Measurements from ENCODE around the gene TBC1D14. TPM values are rescaled to one million over a fixed set of nuclear protein-coding genes. Genes with fewer than 3 reads are reported as not detected.

TBC1D14 gene
- total RNA-seq, 2 donors from 2014 or later, result 43.2 to 46.6 TPM

DNA sequence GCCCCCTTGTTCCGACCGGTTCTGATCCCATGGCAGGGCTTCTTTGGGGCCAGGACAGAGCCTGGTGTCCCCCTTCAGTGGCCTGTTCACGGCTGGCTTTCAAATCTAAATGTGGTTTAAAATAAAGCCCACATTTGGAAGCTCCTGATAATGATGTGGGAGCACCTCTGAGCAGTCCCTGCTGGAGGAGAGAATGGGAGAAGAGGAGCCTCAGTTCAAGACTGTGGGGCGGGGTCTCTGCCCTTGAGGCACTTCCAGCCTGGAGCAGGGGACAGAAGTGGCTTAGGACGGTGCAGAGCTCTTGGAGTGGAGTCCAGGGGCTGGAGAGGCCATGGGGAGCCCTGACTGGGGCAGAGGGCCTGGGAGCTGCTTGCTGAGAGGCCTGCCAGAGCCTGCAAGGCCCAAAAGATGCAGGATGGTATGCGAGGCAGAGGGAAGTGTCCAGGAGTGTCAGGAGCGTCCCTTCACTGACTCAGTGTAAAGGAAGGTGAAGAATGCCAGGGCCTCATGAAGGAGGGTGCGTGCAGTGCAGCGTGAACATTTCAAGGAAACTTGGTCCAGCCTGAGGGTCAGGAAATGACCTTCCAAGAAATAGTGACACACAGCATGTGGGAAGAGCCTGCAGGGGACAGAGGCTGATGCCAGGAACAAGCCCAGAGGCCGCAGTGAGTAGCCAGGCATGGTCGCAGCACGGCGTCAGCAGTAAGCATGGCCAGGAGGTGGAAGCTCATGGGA lies 112.5 kb downstream of the TBC1D14 start:
- H3K27me3 ChIP-seq, result no peaks in the 10 kb centered on the region
- no peak overlapping the region for H3K27ac ChIP-seq
- H3K4me1 ChIP-seq, result no peaks in the 10 kb centered on the region
- no peak overlapping the region for H3K4me3 ChIP-seq
- no peak overlapping the region for H3K9ac ChIP-seq (ENCODE audit: low read depth in 2 of 2, low read length in 2 of 2)
- intact Hi-C loops (cut with DNase I), result no loop called here
- no peaks in the 10 kb centered on the region for H3K36me3 ChIP-seq
- no peaks in the 10 kb centered on the region for H3K9me3 ChIP-seq
- no peak for DNase-seq
- TF ChIP-seq, protein P1, sequence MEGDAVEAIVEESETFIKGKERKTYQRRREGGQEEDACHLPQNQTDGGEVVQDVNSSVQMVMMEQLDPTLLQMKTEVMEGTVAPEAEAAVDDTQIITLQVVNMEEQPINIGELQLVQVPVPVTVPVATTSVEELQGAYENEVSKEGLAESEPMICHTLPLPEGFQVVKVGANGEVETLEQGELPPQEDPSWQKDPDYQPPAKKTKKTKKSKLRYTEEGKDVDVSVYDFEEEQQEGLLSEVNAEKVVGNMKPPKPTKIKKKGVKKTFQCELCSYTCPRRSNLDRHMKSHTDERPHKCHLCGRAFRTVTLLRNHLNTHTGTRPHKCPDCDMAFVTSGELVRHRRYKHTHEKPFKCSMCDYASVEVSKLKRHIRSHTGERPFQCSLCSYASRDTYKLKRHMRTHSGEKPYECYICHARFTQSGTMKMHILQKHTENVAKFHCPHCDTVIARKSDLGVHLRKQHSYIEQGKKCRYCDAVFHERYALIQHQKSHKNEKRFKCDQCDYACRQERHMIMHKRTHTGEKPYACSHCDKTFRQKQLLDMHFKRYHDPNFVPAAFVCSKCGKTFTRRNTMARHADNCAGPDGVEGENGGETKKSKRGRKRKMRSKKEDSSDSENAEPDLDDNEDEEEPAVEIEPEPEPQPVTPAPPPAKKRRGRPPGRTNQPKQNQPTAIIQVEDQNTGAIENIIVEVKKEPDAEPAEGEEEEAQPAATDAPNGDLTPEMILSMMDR (IDR thresholded peaks at IDR 0.05), result no peak

DNA sequence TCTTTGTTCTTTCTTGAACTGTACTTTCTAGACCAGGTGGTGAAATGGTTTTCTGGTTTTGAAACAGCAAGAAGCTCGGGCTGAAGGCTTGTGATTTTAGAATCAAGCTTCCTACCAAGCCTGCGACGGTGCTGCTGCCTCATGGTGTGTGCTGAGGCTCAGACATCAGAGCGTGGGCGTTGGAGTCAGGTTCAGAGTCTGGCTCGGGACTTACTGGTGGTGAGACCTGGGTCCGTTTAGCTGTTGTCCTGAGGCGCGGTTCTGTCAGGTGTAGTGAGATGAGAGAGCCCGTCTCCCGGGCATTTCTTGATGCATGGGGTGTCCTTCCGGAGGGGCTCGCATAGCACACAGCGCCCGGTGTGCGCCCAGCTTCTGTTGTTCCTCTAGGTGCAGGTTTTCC lies 113.9 kb downstream of the TBC1D14 start:
- TF ChIP-seq, protein P1 (IDR thresholded peaks at IDR 0.05), result no peak
- Histone ChIP-seq H3K9me3 (no peaks in the 10 kb centered on the region), H3K4me3 (no peak overlapping the region), H3K27me3 (no peaks in the 10 kb centered on the region), H3K36me3 (no peaks in the 10 kb centered on the region), H3K9ac (ENCODE audit: low read depth in 2 of 2, low read length in 2 of 2) (no peak overlapping the region), H3K4me1 (no peaks in the 10 kb centered on the region), H3K27ac (no peak overlapping the region)
- no peak for DNase-seq
- intact Hi-C loops (cut with DNase I), result no loop called here

DNA sequence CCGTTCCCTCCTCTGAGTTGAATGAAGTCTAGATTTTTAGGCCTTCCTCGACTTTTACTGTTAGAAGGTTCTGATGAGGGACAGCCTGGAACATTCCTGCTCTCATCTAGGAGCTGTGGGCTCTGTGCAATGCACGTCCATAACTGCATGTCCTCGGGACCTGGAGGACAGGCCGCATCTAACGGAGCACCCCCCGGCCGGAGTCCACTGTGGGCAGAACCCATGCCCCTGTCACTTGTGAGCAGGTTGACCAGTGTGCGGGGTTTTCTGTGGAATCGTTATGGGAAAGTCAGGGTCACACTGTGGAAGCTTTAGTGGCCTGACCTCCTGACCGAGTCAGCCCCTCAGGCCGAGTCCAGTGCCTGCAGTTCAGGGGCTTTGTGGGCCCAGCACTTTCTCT lies 114.3 kb downstream of the TBC1D14 start:
- no peak overlapping the region for H3K27ac ChIP-seq
- intact Hi-C loops (cut with DNase I), result no loop called here
- H3K9ac ChIP-seq (ENCODE audit: low read depth in 2 of 2, low read length in 2 of 2), result no peak overlapping the region
- no peaks in the 10 kb centered on the region for H3K36me3 ChIP-seq
- H3K4me1 ChIP-seq, result no peaks in the 10 kb centered on the region
- TF ChIP-seq, protein P1 (IDR thresholded peaks at IDR 0.05), result no peak
- no peak for DNase-seq
- no peak overlapping the region for H3K4me3 ChIP-seq
- H3K27me3 ChIP-seq, result no peaks in the 10 kb centered on the region
- no peaks in the 10 kb centered on the region for H3K9me3 ChIP-seq

DNA sequence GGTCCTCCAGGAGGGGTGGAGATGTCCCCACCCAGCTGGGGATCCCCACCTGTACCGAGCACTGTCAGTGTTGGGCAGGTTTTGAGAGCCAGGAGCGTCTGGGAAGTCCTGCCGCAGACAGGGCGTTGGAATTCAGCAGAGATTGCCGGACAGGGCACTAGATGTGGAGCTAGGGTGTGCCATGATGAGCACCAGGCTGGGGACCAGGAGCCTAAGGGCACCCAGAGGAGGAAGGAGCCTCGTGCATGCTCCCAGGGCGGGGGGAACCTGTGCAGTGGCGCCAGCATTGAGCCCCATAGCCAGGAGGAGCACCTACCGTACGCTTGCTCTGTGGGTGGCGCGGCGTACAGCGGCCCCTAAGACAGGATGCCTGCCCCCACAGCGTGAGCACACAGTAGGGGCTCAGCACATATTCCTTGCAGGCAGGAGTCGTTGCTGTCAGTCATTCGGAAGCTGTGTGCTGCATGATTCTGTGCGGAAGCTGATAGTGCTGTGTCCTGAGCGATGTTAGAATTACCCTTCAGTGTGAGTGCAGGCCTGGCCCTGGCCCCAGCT lies 114.8 kb downstream of the TBC1D14 start:
- TF ChIP-seq, protein P1 (IDR thresholded peaks at IDR 0.05), result no peak
- H3K27ac ChIP-seq, result no peak overlapping the region
- no peaks in the 10 kb centered on the region for H3K9me3 ChIP-seq
- no peaks in the 10 kb centered on the region for H3K27me3 ChIP-seq
- no peak for DNase-seq
- intact Hi-C loops (cut with DNase I), result no loop called here
- H3K4me1 ChIP-seq, result no peaks in the 10 kb centered on the region
- H3K36me3 ChIP-seq, result no peaks in the 10 kb centered on the region
- H3K9ac ChIP-seq (ENCODE audit: low read depth in 2 of 2, low read length in 2 of 2), result no peak overlapping the region
- H3K4me3 ChIP-seq, result no peak overlapping the region

DNA sequence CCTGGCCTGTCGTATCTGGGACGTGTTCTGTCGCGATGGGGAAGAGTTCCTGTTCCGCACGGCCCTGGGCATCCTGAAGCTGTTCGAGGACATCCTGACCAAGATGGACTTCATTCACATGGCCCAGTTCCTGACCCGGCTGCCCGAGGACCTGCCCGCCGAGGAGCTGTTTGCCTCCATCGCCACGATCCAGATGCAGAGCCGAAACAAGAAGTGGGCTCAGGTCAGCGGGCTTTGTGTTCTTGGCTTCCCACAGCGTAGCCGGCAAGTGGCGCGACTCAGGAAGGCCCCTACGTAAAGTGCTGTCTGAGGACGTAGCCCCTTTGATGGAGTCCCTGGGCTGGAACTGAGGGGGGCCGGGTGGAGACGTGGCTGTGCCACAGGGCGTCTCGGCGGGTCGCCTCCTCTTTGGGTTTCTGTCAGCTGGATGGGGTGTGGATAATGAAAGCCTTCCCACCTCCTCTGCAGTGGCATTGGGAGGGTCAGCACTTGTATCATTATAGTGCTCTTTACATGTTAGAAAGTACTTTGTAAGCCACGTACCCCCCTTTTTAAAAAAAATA lies 115.5 kb downstream of the TBC1D14 start:
- Histone ChIP-seq H3K4me3 (no peak overlapping the region), H3K4me1 (no peaks in the 10 kb centered on the region), H3K27ac (no peak overlapping the region), H3K36me3 (no peaks in the 10 kb centered on the region), H3K9ac (ENCODE audit: low read depth in 2 of 2, low read length in 2 of 2) (no peak overlapping the region), H3K9me3 (no peaks in the 10 kb centered on the region), H3K27me3 (no peaks in the 10 kb centered on the region)
- TF ChIP-seq, protein P1 (IDR thresholded peaks at IDR 0.05), result no peak
- no peak for DNase-seq
- intact Hi-C loops (cut with DNase I), result no loop called here

All from colonic mucosa (tissue), 4 donors.